ENCODE data around the gene CLP1. TPM values are rescaled to one million over a fixed set of nuclear protein-coding genes. Genes with fewer than 3 reads are reported as not detected.

The CLP1 gene
- total and polyA plus RNA-seq, 2 donors, result 13.6 to 22.0 TPM

DNA sequence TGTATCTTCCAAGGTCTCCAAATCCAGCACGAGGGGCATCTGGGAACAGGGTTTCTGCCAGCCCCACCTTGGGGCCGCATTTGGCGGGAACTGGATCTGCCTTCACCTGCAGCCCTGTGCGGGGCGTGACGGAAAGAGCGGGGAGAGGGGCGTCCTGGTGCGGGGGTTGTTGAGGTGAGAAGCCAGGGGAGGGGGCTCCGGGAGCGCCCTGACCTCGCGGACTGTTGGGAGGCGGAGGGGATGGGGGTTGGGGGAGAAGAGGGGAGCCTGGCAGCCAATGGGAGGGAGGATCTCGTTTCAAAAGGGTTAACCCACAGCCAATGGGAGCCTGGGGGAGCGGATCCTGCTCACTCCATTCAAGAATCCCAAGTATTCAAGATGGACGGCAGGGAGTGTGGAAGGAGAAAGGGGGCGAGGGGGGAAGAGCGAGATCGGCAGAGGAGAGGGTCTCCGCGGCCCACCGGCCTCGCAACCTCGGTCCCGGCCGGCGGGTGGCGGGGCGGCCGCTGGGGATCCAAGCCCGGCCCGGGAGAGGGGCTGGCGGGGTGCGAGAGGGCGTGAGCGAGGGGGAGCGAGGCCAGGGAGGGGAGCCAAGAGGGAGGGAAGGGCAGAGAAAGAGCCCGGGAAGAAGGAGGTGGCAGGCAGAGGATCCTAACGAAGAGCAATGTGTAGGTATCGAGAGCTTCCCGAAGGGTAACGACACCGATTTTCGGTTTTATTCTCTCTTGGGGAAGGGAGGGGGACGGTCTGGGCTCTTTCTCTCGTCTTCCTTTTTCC, 19.4 kb upstream of the CLP1 start:
- Histone ChIP-seq H3K9me3 (ENCODE audit: control insufficient read depth in 2 of 2, insufficient read depth in 1 of 2, low read length in 1 of 2) (no peaks in the 10 kb centered on the region), H3K4me1 (ENCODE audit: control insufficient read depth in 2 of 2, insufficient read depth in 2 of 2, low read length in 2 of 2) (peaks cover 17 to 43% of the 10 kb centered on the region in 2 donors), H3K27ac (ENCODE audit: low read depth in 1 of 2, low read length in 1 of 2) (peak overlapping the region; percentile 75 to 88), H3K4me3 (ENCODE audit: low read length in 2 of 2) (peak overlapping the region; percentile 82), H3K36me3 (ENCODE audit: control insufficient read depth in 2 of 2, insufficient read depth in 2 of 2, low read length in 1 of 2) (peaks cover 0 to 3% of the 10 kb centered on the region in 2 donors), H3K27me3 (ENCODE audit: control insufficient read depth in 2 of 2, insufficient read depth in 1 of 2, low read length in 1 of 2) (no peaks in the 10 kb centered on the region)
- under 1% methylated on average over 47 of the region's 47 CpGs for WGBS
- peak in 1 of 9 donors; percentile 76 for DNase-seq (ENCODE audit: low read depth in 6 of 9, low spot score in 9 of 9)

DNA sequence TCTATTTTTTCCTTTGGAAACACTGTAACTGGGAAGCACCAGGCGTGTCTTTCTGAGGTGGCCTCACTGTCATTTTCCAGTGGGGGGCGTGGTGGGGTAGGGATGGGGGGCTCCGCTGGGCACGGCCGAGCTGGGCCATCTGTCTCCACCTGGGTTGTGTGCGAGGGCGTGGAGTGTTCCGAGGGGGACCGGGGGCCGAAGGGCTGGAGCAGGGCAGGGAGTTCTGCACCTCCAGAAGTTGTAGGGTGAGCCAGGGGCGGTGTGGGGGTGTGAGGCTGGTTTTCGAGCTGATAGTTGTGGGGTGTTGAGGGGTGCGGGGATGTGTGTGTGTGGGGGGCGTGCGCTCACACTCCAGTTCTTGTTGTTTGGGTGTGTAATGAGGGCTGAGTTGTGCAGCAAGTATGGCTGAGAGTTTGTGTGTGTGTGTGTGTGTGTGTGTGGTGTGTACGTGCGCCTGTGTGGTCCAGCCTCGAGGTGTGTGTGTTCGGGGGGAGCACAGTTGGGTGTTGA, 18.7 kb upstream of the CLP1 start:
- no peak for DNase-seq (ENCODE audit: low read depth in 6 of 9, low spot score in 9 of 9)
- no peaks in the 10 kb centered on the region for H3K27me3 ChIP-seq (ENCODE audit: control insufficient read depth in 2 of 2, insufficient read depth in 1 of 2, low read length in 1 of 2)
- peak overlapping the region; percentile 82 for H3K4me3 ChIP-seq (ENCODE audit: low read length in 2 of 2)
- peaks cover 0 to 3% of the 10 kb centered on the region in 2 donors for H3K36me3 ChIP-seq (ENCODE audit: control insufficient read depth in 2 of 2, insufficient read depth in 2 of 2, low read length in 1 of 2)
- peaks cover 17 to 43% of the 10 kb centered on the region in 2 donors for H3K4me1 ChIP-seq (ENCODE audit: control insufficient read depth in 2 of 2, insufficient read depth in 2 of 2, low read length in 2 of 2)
- H3K27ac ChIP-seq (ENCODE audit: low read depth in 1 of 2, low read length in 1 of 2), result peak overlapping the region; percentile 75 to 88
- H3K9me3 ChIP-seq (ENCODE audit: control insufficient read depth in 2 of 2, insufficient read depth in 1 of 2, low read length in 1 of 2), result no peaks in the 10 kb centered on the region
- WGBS, result under 1% methylated on average over 19 of the region's 19 CpGs

DNA sequence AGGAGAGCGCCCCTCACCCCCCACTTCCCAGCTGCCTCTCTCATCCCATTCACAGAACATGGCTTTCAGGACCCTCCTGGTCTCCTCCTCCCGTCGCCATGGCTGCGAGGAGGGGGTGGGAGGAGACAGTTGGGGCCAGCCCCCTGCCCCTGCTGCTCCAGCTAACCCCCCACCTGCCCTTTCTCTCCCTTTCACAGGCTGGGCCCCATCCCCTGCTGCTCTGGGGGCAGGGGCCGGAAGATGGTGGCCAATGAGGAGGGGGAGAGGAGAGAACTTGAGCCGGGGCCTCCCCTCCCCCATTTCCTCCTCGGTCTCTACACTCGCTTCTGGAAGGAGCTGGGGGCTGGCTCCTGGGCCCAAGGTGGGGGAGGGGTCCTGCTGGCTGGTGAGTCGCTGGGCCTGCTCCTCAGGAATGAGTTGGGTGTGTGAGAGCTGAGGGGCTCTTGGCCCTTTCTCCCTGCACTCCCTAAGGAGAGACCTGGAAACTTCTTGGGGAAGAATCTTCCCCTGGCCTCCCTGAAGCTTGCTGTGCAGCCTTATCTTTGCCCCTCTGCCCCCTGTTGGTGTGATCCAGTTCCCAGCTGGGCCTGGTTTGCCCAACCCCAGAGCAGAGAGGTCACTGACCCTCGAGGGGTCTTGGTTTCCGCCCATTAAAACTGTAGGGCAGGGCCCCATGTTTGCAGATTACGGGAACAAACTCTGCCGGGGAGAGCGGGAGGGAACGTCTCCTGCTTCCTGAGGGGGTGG, 18.1 kb upstream of the CLP1 start:
- peak overlapping the region; percentile 75 to 88 for H3K27ac ChIP-seq (ENCODE audit: low read depth in 1 of 2, low read length in 1 of 2)
- no peaks in the 10 kb centered on the region for H3K9me3 ChIP-seq (ENCODE audit: control insufficient read depth in 2 of 2, insufficient read depth in 1 of 2, low read length in 1 of 2)
- H3K36me3 ChIP-seq (ENCODE audit: control insufficient read depth in 2 of 2, insufficient read depth in 2 of 2, low read length in 1 of 2), result peaks cover 0 to 3% of the 10 kb centered on the region in 2 donors
- WGBS, result 6% methylated on average over 15 of the region's 15 CpGs
- peak in 7 of 9 donors; percentile 70 to 94 (median 85) for DNase-seq (ENCODE audit: low read depth in 6 of 9, low spot score in 9 of 9)
- no peaks in the 10 kb centered on the region for H3K27me3 ChIP-seq (ENCODE audit: control insufficient read depth in 2 of 2, insufficient read depth in 1 of 2, low read length in 1 of 2)
- peaks cover 17 to 44% of the 10 kb centered on the region in 2 donors for H3K4me1 ChIP-seq (ENCODE audit: control insufficient read depth in 2 of 2, insufficient read depth in 2 of 2, low read length in 2 of 2)
- H3K4me3 ChIP-seq (ENCODE audit: low read length in 2 of 2), result peak overlapping the region; percentile 82

DNA sequence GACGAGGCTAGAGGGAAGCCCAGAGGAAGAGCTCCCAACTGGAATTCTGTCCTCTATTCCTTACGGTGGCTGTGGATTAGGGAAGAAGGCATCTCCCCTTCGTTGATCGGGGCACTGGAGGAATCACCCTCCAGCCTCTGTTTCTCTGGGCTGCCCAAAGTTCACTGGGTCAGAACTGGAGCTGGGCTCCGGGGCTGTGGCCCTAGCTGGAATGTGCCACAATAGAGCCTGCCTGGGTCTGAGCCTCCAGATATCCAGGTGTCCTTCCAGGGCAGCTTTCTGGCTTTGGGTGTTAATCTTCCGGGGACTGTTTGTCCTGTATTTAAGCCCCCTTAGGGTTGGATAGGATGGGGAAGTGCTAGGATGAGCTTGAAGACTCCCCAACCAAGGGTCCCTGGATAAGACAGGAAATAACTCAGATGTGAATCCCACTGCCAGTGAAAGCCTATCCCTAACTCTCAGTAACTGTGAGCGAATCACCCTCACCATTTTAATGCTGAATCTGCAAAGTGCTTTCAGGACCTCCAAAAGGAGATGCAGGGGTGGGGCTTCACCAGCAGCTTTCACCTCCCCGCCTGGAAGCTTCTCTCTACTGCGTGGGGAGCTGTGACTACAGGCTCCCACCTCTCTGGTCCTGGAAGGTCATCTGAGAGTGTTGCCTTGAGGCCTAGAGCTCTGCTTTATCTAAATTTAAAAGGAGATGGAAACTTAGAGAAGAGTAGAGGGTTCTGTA, 17.3 kb upstream of the CLP1 start:
- Histone ChIP-seq H3K27me3 (ENCODE audit: control insufficient read depth in 2 of 2, insufficient read depth in 1 of 2, low read length in 1 of 2) (peaks cover 0 to 3% of the 10 kb centered on the region in 2 donors), H3K4me1 (ENCODE audit: control insufficient read depth in 2 of 2, insufficient read depth in 2 of 2, low read length in 2 of 2) (peaks cover 17 to 51% of the 10 kb centered on the region in 2 donors), H3K4me3 (ENCODE audit: low read length in 2 of 2) (peak overlapping the region in 1 of 2 donors; percentile 82), H3K9me3 (ENCODE audit: control insufficient read depth in 2 of 2, insufficient read depth in 1 of 2, low read length in 1 of 2) (no peaks in the 10 kb centered on the region), H3K27ac (ENCODE audit: low read depth in 1 of 2, low read length in 1 of 2) (peak overlapping the region; percentile 64 to 88), H3K36me3 (ENCODE audit: control insufficient read depth in 2 of 2, insufficient read depth in 2 of 2, low read length in 1 of 2) (peaks cover 0 to 3% of the 10 kb centered on the region in 2 donors)
- peak in 1 of 9 donors; percentile 55 for DNase-seq (ENCODE audit: low read depth in 6 of 9, low spot score in 9 of 9)
- whole genome bisulfite sequencing, result 50% methylated on average over 9 of the region's 9 CpGs

DNA sequence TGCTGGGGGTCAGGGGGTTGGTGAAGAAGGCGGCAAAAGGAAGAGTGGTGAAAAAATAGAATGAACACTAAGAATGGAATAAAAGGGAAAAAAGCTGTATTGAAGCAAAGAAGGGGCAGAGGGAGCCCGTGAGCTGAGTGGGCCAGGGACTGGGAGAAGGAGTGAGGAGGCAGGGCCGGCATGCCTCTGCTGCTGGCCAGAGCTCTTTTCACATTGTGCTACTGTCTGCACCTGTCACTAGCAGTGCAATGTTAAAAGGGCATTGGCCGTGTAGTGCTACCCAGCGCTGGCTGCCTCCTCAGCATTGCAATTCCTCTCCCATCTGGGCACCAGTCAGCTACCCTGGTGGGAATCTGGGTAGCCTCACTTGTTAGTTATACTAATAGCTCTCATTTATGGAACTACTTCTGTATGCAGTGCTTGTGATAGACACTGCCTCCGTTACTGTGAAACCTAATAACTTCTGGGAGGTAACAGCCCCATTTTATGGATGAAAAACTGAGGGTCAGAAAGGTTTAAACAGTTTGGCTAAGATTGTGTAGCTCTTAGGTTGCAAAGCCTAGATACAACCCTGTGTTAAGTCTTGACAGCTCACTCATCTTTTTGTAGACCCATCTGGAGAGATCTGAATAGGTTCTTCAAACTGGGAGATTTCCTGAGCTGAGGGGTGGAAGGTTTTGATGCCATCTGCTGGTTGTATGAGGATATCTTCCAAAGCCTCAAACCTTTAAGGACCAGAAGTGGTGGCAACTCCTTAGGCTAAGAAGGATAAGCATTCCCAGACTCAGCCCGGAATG, 16.4 kb upstream of the CLP1 start:
- Histone ChIP-seq H3K4me3 (ENCODE audit: low read length in 2 of 2) (no peak overlapping the region), H3K9me3 (ENCODE audit: control insufficient read depth in 2 of 2, insufficient read depth in 1 of 2, low read length in 1 of 2) (no peaks in the 10 kb centered on the region), H3K27ac (ENCODE audit: low read depth in 1 of 2, low read length in 1 of 2) (peak overlapping the region; percentile 15 to 88), H3K27me3 (ENCODE audit: control insufficient read depth in 2 of 2, insufficient read depth in 1 of 2, low read length in 1 of 2) (peaks cover 6 to 13% of the 10 kb centered on the region in 2 donors), H3K36me3 (ENCODE audit: control insufficient read depth in 2 of 2, insufficient read depth in 2 of 2, low read length in 1 of 2) (peaks cover 0 to 3% of the 10 kb centered on the region in 2 donors), H3K4me1 (ENCODE audit: control insufficient read depth in 2 of 2, insufficient read depth in 2 of 2, low read length in 2 of 2) (peaks cover 17 to 61% of the 10 kb centered on the region in 2 donors)
- 65% methylated on average over 7 of the region's 7 CpGs for WGBS
- peak in 2 of 9 donors; percentile 74 to 85 for DNase-seq (ENCODE audit: low read depth in 6 of 9, low spot score in 9 of 9)

DNA sequence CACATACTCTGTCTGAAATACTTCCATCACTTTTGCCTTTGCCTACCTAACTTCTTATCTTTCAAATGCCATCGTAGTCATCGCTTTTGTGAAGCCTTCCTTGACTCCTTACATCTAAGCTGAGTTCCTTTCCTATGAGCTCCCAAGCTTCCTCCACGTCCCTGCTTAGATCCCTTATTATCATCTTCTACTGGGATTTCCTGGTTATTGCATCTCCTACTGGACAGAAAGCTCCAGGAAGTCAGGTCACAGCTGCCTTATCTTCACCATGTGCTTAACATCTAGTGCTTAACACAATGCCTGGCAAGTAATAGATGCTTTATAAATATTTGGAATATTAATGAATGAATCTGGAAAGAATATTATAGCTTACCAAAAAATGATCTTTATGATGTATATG, 13.8 kb upstream of the CLP1 start:
- peaks cover 0 to 3% of the 10 kb centered on the region in 2 donors for H3K36me3 ChIP-seq (ENCODE audit: control insufficient read depth in 2 of 2, insufficient read depth in 2 of 2, low read length in 1 of 2)
- 97% methylated on average over 3 of the region's 3 CpGs for WGBS
- H3K27me3 ChIP-seq (ENCODE audit: control insufficient read depth in 2 of 2, insufficient read depth in 1 of 2, low read length in 1 of 2), result peaks cover 22 to 39% of the 10 kb centered on the region in 2 donors
- H3K9me3 ChIP-seq (ENCODE audit: control insufficient read depth in 2 of 2, insufficient read depth in 1 of 2, low read length in 1 of 2), result peaks cover 0 to 5% of the 10 kb centered on the region in 2 donors
- DNase-seq (ENCODE audit: low read depth in 6 of 9, low spot score in 9 of 9), result no peak
- no peak overlapping the region for H3K27ac ChIP-seq (ENCODE audit: low read depth in 1 of 2, low read length in 1 of 2)
- H3K4me1 ChIP-seq (ENCODE audit: control insufficient read depth in 2 of 2, insufficient read depth in 2 of 2, low read length in 2 of 2), result peaks cover 30 to 73% of the 10 kb centered on the region in 2 donors
- no peak overlapping the region for H3K4me3 ChIP-seq (ENCODE audit: low read length in 2 of 2)

DNA sequence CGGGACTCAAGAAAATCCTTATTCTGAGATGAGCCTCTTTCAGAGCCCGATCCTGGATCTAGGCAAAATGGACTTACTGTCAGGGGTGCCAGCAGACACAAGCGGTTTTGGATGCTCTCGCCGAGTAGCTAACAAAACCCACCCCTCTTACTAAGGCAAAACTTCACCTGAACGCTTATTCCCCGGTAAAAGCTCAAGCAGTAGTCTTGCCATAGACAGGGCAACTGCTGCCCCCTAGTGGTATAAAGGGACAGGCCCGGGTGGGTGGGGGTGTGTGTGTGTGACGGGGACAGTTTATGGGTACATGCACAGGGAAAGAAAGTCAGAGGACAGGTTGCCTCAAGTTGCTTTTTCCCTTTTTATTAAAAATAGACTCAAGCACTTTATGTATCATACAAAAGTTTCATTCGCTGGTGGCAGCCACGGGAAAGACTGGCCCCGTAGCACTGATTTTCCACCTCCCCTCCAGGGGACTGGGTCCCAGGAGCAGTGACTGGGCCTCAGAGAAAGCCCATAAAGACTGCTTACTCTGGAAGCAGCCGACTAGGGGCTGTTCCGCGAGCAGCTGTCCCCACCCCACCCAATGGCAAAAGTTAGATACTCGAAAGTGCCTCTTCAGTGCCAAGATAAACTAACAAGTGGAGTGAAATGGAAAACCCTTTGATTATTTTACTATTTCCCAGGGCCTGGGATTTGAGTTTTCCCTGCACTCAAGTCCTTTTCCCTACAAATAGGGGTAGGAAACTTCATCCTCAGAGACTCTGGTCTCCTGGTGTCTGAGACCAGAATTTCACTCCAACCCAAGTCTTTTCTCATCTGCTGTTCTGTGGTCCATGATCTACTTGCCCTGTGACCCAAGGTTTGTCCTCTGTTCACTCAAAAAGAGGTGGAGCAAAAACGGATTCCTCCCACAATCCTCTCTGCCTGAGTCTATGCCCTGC, 12.5 kb upstream of the CLP1 start:
- Histone ChIP-seq H3K4me3 (ENCODE audit: low read length in 2 of 2) (no peak overlapping the region), H3K27ac (ENCODE audit: low read depth in 1 of 2, low read length in 1 of 2) (no peak overlapping the region), H3K36me3 (ENCODE audit: control insufficient read depth in 2 of 2, insufficient read depth in 2 of 2, low read length in 1 of 2) (peaks cover 0 to 3% of the 10 kb centered on the region in 2 donors), H3K27me3 (ENCODE audit: control insufficient read depth in 2 of 2, insufficient read depth in 1 of 2, low read length in 1 of 2) (peaks cover 22 to 48% of the 10 kb centered on the region in 2 donors), H3K4me1 (ENCODE audit: control insufficient read depth in 2 of 2, insufficient read depth in 2 of 2, low read length in 2 of 2) (peaks cover 33 to 74% of the 10 kb centered on the region in 2 donors), H3K9me3 (ENCODE audit: control insufficient read depth in 2 of 2, insufficient read depth in 1 of 2, low read length in 1 of 2) (peaks cover 0 to 5% of the 10 kb centered on the region in 2 donors)
- DNase-seq (ENCODE audit: low read depth in 6 of 9, low spot score in 9 of 9), result peak in 6 of 9 donors; percentile 75 to 92 (median 84)
- WGBS, result 27% methylated on average over 17 of the region's 17 CpGs
